HG03064 (cell line): Measurements from ENCODE around the gene SLC8B1.
A peak's percentile ranks its signal among the peaks of the same experiment; 100 is the strongest.

Experiments
- ATAC-seq: cut with Tn5 transposase; IDR thresholded peaks from one replicate; pipeline ENCODE4 v1.9.1; 2021; ENCODE audit warnings: low read depth; ENCODE audit not compliant: unreplicated experiment

The SLC8B1 gene

DNA sequence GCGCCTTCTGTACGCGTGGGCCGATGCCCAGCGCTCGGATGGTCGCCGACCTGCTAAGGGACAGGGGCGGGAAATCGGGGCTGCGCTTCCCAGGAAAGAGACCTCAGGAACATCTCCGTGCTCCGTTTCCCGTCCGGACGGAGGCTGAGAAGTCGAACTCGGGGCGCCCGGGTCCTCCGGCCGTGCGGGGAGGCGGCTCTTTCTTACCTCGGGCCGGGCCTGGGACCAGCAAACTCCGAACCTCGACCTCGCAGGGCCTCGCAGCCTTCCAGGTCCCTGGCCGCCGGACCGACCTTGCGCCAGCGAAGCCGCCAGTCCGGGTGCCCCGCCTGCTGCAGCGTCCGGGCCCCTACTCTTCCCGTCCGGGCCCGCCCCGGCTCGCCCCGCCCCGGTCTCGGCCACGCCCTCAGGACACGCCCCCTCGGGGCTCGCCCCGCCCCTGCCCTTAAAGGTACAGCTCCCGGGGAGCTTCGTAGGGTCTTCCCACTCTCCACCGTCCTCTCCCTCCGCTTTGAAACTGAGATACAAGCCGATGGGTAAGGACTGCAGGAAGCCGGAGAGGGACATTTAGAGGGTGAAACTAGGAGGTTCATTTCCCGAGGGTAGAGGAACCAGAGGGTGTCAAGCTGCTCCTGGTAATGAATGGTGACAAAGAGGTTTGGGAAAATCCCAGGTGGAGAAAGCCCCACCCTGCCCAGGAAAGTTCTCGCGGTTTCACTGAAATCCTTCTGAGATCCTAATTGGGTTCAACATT lies at the start of gene SLC8B1:
Gene SLC8B1, minus strand, starts transcription at position 324 of the 754 bp plus-strand sequence. CDS start 2,231 bp downstream, outside the sequence.
- peak; percentile 95 for ATAC-seq

DNA sequence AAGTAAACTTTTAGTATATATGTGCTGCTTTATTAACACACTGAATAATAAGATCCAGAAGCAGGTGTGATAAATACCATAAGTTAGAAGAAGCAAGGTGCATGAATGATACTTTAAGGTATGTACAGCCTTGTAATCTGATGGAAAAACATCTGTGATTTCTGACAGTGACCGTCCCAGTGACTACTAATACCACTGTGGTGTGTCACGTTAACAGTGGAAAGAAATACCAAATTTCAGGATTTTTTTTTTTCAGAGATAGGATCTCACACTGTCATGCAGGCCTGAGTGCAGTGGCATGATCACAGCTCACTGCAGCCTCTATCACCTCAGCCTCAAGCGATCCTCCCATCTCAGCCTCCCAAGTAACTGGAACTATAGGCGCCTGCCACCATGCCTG lies 47.3 kb upstream of the SLC8B1 start:
- no peak for ATAC-seq

DNA sequence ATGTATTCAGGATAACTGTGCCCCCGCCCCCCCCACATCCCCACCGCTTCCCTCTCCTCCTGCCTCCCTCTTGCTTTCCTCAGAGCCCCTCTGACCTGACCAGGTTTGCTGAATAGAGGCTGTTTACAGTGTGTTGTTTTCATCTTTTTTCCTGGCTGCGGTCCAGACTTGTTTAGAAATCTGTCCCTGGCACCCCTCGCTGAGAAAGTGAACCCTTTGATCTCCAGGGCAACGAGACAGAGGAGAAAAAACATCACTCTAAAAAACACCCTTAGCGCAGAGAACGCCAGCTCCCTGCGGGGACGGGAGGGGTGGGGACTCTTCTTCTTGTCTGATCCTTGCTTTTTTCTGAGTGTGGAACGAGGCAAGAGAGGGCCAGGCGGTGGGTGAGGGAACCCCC lies 46.3 kb upstream of the SLC8B1 start:
- no peak for ATAC-seq

DNA sequence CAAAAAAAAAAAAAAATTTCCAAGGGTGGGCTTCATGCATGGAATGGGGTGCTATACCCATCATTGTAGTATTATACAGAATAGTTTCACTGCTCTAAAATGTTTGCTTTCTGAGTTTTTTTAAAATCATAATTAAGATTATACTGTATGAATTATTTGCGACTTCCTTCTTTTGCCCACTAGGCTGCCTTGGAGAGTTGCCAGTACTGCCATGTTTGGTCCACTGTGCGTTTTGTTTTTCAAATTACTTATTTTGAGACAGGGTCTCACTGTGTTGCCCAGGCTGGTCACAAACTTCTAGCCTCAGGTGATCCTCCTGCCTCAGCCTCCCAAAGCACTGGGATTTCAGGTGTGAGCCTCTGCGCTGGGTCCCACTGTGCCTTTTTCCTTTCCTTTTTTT lies 43.4 kb upstream of the SLC8B1 start:
- no peak for ATAC-seq

DNA sequence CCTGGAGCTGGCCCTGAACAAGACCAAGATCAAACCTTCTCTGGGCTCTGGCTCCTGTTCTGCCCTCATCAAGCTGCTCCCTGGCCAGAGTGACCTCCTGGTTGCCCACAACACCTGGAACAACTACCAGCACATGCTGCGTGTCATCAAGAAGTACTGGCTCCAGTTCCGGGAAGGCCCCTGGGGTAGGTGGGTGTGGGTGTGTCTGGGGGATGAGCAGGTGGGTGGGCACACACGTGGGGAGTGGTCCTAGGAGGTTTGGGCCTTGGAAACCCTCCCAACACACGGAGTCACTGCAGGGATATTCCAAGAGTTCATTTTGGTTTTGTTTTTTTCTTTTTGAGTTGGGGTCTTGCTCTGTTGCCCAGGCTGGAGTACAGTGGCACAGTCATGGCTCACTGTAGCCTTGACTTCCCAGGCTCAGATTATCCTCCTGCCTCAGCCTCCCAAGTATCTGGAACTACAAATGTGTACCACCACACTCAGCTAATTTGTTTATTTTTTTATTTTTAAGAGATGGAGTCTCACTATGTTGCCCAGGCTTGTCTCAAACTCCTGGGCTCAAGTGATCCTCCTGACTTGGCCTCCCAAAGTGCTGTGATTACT lies 40.0 kb upstream of the SLC8B1 start:
- no peak for ATAC-seq

DNA sequence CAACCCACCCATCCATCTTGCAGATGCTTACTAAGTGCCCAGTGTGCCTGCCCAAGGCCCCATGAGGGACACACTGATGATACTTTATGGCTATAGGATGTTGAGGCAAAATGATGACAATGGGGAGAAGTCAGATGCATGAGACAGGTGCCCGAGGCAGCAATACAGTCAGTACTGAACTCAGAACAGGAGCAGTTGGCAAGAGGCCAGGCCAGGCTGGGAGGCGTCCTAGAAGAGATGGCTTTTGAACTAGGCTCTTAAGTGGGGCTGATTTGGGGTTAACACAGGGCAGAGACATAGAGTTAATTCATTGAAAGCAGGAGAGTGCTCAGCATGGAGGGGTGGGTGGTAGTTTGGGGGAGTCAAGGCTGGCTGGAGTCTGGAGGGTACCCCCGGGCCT lies 39.1 kb upstream of the SLC8B1 start:
- ATAC-seq = no peak

DNA sequence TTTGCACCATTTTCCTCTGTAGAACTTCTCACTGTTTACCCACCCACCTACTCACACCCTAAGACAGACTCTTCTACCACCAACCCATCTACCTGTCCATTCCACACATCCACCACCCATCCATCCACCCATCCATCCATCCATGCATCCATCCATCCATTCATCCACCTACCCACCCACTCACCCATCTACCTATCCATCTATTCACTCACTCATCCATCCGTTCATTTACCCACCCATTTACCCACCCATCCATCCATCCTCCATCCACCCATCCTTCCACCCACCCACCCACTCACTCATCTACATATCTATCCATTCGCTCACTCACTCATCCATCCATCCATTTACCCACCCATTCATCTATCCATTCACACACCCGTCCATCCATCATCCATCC lies 38.5 kb upstream of the SLC8B1 start:
- no peak for ATAC-seq

DNA sequence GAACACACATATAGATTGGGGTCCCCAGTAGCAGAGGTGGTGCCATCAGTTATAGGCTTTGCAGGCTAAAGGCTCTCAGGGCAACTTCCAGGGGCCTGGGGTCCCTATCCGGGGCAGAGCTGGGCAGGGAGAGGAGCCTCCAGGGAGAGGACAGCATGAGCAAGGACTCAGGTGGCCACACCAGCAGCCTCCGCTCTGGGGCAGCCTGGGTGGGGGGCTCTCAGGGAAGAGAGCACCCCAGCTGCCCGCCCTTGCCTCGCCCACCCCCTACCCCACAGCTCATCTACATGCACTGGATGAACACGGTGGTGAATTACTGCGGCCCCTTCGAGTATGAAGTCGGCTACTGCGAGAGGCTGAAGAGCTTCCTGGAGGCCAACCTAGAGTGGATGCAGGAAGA lies 37.5 kb upstream of the SLC8B1 start:
- ATAC-seq = no peak

DNA sequence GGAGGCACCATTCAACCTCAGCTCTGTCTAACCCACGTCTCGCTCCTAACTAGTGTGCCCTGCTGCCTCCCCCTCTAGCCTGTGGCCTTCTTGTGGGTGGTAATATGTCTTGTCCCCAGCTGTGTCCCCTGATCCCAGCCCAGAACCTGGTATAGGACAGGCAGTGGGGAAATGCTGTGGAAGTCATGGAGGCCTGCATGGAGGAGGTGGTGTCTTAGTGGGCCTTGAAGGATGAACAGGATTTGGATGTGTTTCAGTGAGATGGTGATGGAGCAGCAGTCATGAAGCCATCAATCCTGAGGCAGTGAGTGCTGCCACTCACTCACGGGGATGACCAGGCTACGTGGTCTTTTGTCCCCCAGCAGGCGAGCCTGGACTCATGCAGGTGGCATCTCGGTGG lies 36.9 kb upstream of the SLC8B1 start:
- no peak for ATAC-seq

DNA sequence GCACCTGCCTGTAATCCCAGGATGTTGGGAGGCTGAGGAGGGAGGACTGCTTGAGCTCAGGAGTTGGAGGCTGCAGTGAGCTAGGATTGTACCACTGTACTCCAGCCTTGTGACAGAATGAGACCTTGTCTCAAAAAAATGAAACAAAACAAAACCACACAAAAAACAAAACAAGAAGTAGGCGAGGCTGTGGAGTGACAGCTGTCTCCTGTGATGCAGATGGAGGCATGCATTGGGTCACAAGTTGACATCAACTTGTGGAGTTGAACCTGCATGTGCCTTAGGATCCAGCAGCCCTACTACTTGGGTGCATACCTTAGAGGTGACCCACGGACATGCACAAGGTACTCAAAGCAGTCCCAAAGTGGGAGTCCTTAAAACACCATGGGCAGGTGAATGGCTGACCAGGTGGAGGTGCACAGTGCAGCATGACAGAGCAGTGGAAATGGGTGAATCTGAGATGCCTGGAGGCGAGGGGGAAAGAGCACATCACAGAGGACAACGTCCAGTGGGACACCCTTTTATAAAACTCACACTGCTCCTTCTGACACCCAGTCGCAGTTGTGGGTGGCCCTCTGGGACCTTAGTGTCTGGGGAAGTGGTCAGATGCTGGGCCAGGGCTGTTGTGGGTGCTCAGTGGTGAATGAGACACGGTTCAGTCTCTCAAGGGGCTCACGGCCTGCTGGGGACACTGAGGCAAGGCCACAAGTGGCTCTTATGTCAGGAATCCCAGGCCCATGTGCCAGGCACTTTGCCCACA lies 36.2 kb upstream of the SLC8B1 start:
- no peak for ATAC-seq

DNA sequence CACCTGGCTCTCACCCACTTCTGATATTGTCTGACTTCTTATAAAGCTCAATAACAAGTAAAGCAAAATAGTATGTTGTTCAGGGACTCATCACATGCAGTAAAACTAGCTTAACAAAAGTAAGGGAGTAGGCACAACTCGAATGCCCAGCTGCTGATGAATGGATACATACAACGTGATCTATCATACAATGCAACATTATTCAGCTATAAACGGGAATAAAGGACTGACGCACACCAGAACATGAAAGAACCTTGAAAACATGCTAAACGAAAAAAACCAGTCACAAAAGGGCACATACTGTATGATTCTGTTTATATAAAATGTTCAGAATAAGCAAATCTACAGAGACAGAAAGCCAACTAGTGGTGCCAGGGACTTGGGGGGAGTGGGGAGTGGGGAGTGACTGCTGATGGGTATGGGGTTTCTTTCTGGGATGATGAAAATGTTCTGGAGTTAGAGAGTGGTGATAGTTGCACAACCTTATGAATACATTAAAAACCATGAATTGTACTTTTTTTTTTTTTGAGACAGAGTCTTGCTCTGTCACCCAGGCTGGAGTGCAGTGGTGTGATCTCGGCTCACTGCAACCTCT lies 34.6 kb upstream of the SLC8B1 start:
- ATAC-seq = no peak

DNA sequence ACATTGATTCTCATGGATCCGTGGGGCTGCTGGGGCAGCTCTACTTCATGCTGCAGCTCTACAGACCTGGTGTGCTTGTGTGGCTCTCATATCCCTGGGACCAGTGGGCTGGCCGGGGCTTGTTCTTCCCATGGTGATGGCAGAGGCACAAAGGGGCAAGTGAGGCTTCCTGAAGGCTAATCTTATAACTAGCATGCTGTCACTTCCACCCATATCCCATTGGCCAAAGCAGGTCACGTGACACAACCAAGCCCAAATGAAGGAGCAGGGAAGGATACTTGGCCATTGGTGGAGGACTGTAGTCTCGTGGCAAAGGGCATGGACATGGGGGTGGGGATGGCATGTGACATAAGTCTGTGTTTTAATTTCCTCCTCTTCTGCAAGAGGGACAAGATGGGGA lies 33.4 kb upstream of the SLC8B1 start:
- ATAC-seq = no peak

DNA sequence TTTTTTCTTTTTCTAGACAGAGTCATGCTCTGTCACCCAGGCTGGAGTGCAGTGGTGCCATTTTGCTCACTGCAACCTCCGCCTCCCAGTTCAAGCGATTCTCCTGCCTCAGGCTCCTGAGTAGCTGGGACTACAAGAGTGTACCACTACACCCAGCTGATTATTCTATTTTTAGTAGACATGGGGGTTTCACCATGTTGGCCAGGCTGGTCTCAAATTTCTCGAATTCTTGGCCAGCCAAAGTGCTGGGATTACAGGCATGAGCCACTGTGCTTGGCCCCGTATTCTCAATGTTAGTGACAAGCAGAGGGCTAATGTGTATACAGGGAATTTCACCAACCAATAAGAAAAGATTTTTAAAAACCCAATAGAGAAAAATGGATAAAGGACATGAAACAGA lies 31.9 kb upstream of the SLC8B1 start:
- no peak for ATAC-seq

DNA sequence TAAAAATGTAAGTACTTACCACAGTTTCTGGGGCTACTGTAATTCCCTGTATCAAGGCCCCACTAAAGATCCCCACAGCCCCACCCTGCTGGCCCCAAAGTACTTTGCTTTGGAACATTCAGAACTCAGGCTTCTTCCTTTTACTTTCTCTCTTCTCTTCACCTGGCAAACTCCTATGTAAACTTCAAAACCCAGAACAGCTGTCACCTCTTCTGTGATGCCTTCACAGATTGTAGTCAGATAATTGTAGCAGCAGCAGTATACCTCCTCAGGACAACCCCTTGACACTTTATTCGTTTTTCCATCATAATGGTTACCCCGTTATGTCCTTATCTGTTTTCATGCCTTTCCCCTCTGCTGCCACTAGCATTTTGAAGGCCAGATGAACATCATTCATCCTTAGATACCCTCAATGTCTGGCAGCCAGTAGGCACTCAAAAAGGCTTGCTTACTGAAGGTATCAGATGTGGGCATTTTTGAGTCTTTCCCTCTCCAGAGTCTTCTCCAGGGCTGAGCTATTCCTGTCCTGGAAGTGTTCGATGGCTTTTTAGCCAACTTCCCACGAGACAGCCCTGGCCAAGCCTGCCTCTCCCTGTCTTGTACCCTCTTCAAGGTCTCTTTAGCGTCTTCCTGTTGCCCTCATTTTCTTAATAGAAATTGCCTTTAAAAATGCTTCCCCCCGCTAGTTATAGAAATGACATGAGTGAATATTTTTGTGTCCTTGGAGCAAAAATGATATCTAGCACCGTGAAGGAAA lies 30.9 kb upstream of the SLC8B1 start:
- ATAC-seq = no peak

DNA sequence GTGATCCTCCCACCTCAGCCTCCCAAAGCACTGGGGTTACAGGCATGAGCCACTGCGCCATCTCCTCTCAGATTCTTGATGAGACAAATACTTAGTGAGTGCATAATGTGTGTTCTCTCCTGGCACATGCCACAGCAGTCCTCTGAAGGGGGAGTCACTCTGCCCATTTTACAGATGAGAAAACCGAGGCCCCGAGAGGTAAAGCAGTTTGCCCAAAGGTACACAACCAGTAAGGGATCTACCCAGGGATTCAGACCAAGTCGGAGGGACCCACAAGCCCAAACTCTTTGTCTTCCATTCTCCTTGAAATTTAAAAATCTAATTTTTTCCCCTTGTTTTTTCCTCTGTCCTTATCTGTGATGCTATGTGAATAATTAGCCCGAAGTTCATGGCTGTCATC lies 29.8 kb upstream of the SLC8B1 start:
- no peak for ATAC-seq

DNA sequence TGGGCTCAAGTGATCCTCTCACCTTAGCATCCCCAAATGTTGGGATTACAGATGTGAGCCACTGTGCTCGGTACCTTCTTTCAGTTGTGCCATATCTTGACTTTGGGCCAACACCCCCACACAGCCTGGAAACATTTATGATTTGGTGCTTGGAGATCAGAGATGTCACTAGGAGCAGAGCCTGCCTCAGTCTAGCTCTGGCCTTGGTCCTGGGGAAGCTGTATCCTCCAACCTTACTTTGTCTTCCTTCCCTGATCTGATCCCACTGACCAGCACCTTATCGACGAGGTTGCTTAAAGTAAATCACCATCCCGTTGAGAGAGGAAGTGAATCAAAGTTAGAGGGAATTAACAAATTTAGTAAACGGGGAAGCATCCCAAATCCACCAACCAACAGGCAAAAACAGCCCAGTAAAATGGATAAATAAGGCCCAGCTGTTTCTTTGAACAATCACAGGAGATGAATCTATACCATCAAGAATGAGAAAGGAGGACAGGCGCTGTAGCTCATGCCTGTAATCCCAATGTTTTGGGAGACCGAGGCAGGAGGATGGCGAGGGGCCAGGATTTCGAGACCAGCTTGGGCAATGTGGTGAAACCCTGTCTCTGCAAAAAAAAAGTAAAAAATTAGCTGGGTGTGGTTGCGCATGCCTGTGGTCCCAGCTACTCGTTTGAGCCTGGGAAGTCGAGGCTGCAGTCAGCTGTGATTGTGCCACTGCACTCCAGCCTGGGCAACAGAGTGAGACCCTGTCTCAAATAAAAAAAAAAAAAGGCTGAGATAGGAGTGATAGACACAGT lies 26.9 kb upstream of the SLC8B1 start:
- no peak for ATAC-seq

DNA sequence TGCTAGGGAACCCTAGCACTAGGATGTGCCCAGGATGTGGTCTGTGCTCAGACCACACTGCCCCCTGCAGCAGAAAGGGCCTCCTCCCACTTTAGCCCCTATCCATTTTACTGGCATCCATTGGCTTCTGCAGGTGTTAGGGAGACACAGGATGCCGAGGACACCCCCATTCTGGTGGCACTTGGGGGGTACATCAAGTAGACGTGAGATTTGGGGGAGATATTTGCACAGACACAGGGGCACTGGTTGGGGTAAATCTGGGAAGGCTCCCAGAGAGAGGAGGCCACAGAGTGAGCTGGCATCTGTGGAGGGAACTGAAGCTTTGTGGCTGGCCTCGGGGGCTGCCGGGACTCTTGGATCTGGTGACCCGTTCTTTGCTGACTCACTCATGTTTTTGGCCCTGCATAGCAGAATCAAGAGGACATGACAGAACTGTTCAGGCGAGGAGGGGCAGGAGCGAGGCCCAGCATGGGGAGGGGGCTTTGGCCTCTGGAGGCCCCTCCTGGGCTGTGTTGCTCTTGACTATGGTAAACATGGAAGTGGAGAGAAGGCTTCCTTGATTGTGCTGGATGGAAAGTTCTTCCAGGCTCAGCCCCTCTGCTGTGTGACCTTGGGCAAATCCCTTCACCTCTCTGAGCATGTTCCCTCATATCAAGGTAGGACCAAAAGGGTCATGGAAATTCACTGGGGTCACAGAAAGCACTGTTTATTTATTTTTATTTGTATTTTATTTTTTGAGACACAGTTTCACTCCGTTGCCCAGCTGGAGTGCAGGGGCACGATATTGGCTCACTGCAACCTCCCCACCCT lies 25.2 kb upstream of the SLC8B1 start:
- ATAC-seq = no peak

DNA sequence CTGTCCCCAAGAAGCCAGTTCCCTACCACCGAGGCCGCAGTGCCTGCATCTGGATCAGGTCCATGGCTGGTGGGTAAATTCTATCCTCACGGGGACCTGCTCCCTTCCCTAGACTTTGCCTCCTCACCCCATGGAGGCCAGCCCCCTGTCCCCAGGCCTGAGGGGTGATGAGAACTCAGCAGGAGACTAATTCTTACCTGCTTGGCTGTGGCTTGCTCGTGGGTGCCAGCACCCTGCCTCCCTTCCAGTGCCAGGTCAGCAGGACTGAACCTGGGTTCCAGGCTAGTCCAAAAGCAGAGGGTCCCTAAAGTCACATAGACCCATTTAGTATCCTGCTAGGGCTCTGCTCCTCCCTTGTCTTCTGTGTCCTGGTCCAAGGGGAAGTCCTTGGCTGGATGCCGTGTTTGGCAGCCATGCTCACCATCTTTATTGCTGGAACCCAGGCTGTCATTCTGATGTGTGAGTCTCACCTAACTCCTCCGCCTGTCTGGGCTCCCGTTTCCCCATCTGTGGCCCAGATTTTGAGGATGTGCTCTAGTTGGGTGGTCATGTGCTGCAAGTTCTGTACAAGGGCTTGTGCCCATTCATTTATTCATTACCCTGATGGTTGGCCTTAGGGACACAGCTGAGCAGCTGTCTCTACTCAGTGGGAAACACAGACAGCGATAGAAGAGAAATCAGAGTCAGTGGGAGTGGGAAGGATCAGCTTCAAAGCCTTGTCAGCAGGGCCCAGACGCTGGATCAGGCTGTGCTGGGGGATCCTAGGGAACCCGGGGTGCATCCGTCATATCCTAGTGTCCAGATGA lies 24.4 kb upstream of the SLC8B1 start:
- ATAC-seq = no peak
